GM12801 (cell line): Measurements from ENCODE around the gene GALT.

Experiments used
- TF ChIP-seq, protein P1 (sequence below): IDR thresholded peaks from one replicate; pipeline ENCODE4 v1.5.1; 2011; ENCODE audit warnings: control low read depth; ENCODE audit not compliant: insufficient read length; ENCODE audit errors: extremely low read depth

Gene GALT

DNA sequence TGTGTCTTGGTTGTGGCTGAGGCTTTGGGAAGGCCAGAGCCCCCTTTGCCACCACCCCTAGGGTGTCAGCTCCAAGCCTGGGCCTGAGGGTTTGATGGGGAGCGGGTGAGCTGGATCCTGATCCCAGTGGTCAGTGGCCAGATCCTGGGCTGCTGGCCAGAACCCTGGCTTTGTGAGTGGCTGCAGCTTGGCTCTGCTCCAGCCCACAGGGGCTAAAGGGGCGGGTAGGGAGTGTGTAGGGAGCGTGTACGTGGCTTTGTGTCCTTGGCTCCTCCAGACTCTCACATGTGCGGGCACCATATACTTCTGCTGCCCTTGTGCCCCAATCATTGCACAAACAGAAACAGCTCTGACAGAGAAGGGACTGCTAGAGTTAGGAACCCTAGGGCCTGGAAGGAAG lies 4.3 kb downstream of the GALT start:
- TF ChIP-seq, protein P1, sequence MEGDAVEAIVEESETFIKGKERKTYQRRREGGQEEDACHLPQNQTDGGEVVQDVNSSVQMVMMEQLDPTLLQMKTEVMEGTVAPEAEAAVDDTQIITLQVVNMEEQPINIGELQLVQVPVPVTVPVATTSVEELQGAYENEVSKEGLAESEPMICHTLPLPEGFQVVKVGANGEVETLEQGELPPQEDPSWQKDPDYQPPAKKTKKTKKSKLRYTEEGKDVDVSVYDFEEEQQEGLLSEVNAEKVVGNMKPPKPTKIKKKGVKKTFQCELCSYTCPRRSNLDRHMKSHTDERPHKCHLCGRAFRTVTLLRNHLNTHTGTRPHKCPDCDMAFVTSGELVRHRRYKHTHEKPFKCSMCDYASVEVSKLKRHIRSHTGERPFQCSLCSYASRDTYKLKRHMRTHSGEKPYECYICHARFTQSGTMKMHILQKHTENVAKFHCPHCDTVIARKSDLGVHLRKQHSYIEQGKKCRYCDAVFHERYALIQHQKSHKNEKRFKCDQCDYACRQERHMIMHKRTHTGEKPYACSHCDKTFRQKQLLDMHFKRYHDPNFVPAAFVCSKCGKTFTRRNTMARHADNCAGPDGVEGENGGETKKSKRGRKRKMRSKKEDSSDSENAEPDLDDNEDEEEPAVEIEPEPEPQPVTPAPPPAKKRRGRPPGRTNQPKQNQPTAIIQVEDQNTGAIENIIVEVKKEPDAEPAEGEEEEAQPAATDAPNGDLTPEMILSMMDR = no peak

DNA sequence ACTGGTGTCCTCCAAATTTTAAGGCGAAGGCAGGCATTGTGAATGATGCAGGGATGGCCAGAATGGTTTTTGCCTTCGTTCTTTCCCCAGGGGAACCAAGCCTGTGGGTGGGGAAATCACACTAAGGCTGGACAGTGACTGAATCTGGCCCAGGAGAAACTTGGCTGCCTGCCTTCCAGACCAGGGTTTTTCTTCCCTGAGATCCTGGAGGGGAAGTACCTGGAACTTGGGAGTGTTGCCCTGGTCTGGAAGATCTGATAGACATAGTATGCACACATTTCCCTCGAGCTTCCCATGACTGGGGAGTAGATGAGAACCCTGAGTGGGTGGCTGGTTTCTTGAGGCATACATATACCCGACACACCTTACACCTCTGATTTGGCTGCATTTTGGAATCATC lies 4.8 kb downstream of the GALT start:
- TF ChIP-seq, protein P1 = no peak

DNA sequence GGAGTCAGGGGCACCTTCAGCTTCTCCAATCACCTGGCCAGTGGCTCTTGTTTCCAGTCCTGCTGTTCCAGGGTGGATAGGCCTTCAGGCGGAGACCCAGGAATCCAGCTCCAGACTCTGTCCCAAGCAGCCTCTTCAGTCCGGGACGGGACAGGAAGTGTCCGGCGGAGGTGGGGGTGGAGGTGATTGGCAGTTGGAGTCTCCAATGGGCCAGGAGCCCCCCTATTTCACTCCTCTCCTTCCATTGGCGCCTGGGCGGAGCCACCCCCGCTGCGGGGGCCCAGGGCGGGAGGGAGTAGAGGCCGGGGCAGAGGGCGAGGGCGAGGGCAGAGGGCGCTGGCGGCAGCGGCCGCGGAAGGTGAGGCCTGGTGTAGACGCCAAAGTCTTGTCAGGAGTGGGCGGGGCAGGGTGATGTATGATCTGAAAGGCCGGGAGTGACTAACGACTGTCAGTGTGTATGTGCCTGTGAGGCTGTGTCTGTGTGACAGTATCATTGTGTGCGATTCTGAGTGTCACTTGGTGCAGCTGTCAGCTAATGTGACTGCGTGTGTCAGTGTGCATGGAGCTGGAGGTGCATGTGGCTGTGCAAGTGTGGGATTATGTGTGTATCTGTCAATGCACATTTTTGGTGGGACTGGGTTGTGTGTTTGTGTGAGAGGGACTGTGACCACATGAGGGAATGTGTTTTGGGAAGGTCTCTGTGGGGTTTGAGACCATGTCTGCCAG lies 5.6 kb downstream of the GALT start, which contains the start of gene IL11RA:
Gene IL11RA (plus strand): TSS at position 310 of the 726 bp plus-strand sequence. CDS start 3,033 bp downstream, outside the sequence.
- TF ChIP-seq, protein P1 = no peak

DNA sequence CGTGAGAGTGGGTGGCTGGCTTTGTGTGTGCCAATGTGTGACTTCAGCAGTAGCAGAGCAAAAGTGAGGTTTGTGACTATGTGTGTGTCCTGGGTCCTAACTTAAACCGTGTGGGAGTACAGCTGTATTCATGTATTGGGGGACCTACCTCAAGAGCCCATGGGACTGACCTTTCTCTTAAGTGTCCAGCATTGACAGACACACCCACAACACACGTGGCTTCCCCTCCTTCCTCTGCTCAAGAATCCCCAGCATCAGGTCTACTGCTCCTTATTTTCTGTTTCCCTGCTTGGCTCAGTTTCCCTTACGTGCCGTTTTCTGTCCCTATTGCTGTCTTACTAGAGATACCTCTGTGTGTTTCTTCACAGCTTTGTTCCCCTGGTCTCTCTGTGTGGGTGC lies 6.1 kb downstream of the GALT start:
- TF ChIP-seq, protein P1 = no peak

DNA sequence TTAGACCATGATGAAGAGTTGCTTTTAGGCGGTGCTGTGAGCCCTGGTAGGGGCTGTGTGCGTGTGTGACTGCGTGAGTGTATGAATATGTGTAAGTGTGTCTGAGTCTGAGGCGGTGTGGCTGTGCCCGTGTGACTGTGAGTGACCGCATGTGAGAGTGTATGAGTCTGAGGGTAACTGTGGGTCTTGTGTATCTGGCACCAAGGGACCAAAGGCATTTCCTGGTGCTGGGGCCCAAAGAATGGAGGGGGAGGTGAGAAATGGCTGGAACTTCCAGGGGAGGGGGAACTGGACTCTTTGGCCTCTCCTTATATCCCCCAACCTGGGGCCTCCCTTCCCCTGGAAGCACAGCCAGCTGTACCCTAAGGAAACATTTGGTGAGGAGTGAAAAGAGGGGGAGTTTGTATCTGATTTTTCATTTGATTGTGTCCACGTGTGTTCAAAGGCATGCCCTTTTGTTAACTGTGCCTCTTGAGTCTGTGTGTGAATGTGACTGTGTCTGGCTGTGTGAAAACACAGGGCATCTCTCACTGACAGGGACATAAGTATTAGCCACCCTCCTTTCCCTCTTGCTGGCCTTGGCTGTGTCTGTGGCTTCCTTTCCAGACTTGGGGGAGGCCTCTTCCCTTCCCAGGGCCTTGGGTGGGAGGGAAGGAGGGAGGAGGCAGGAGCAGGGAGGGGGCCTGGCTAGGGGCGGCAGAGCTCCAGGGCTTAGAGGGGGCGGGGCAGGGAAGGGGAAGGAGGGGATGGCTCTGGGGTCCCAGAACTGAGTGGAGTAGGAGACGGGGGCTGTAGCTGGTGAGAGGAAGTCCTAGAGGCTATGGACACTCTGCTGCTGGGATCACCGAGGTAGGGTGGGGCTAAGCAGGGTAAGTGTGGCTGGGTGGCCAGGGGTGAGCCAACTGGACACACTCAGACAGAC lies 6.9 kb downstream of the GALT start:
- TF ChIP-seq, protein P1 = no peak

DNA sequence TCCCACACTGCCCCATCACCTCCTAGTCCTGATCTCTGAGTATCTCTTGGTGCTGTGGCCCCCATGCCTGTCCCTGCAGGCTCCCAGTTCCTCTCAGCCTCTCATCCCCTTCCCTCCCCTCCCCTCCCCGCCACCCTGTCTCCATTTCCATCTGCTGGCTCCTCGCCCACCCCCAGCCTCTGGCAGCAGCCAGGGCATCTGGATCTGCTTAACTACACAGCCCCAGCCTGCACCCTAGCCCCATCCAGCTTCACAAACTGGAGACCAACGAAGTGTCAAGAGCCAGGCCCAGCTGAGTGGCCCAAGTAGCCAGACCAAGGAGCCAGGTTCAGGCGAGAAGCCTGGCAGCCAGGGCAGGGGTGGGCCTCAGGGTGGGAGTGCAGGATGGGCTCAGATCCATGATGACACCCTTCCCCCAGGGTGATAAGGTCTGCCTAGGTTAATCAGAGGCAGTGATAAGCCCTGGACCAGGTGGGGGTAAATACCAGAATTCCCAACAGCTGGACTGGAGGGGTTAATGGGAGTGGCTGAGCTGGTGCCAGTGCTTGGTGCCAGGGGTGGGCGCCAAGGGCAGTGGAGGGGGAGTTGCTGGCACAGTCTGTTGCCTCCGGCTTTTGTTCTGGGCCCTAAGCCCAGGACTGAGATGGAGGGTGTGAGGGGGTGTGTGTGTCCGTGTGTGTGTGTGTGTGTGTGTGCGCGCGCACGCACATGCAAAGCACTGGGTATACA lies 8.0 kb downstream of the GALT start:
- TF ChIP-seq, protein P1 = no peak

DNA sequence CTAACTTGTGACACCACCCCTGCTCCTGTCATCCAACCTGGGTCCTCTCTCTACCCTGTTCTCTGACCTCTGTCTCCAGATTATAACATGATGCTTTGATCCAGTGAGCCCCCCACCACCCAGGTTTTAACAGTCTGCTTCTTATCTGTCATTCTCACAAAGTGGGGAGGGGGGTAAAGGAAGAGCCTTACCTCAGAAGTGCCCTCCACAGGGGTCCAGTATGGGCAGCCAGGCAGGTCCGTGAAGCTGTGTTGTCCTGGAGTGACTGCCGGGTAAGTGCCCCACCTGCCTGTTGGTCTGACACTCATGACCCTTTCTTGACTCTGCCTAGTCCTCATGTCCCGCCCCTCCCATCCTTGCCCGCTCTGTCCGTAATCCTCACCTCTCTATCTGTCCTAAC lies 8.9 kb downstream of the GALT start:
- TF ChIP-seq, protein P1 = no peak
